Fibroblast of lung (primary cell): ENCODE results near the gene AMIGO3.

Source experiments
- EZH2 ChIP-seq: IDR thresholded peaks from 2 replicates; pipeline ENCODE4 v1.5.1; 2012; ENCODE audit warnings: low read length, control low read depth, mild to moderate bottlenecking; ENCODE audit errors: missing control alignments
- TF ChIP-seq, protein P1 (sequence below), 2 donors: IDR thresholded peaks in 1 of 2; conservative IDR thresholded peaks in 1 of 2; 1 replicate in 1 of 2; 2 replicates in 1 of 2; pipeline ENCODE4 v1.5.1; 2011 to 2012; ENCODE audit warnings: low read length in 2 of 2, control low read depth in 1 of 2, inconsistent platforms in 1 of 2, low read depth in 1 of 2, mild to moderate bottlenecking in 1 of 2

DNA sequence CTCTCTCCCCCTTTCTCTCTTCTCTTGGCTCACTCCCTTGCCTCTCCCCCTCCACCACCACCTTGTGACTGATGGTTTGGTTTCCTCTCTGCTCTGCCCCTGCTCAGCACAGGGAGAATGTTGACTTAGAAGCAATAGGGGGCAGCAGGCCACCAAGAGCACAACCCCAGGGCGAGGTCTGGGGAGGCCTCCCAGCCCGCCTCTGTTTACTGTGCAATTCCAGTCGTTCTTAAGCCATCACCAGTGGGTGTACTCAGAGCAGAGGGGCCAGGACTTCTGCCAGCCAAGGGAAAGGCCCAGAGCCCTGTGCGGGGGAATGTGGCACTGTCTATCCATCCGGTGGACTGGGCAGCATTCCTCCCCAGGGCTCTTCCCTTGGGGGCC is 51.1 kb downstream of the AMIGO3 start:
- TF ChIP-seq, protein P1, sequence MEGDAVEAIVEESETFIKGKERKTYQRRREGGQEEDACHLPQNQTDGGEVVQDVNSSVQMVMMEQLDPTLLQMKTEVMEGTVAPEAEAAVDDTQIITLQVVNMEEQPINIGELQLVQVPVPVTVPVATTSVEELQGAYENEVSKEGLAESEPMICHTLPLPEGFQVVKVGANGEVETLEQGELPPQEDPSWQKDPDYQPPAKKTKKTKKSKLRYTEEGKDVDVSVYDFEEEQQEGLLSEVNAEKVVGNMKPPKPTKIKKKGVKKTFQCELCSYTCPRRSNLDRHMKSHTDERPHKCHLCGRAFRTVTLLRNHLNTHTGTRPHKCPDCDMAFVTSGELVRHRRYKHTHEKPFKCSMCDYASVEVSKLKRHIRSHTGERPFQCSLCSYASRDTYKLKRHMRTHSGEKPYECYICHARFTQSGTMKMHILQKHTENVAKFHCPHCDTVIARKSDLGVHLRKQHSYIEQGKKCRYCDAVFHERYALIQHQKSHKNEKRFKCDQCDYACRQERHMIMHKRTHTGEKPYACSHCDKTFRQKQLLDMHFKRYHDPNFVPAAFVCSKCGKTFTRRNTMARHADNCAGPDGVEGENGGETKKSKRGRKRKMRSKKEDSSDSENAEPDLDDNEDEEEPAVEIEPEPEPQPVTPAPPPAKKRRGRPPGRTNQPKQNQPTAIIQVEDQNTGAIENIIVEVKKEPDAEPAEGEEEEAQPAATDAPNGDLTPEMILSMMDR (conservative IDR thresholded peaks at IDR 0.05 in 1 of 2, IDR thresholded peaks at IDR 0.05 in 1 of 2; ENCODE audit: low read depth in 1 of 2, low read length in 2 of 2) = no peak
- no peak for TF ChIP-seq EZH2
